ENCODE data around the gene WDFY4. TPM values are rescaled to one million over a fixed set of nuclear protein-coding genes. Genes with fewer than 3 reads are reported as not detected.

Gene WDFY4
- total and polyA plus RNA-seq, 2 donors (not counting 1 experiment from before 2014, with no cell fraction given) = 0.06 to 0.66 TPM

DNA sequence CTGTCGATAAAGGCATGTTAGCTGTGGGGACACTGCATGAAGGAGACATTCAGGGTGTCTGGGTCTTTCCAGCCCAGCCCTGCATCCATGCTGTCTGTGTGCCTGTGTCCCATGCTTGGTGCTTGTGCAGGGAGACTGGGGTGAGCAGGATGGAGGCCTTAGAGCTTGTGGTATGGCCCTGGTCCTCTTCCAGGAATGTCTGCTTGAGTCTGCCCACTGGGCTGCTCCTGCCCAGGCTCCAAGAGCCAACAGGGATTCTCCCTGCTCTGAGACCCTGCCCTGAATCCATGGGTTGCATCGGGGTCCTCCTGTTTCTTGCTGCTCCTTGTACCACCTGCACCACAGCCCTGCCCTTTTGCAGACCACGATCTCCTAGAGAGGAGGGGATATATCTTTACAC lies 48.4 kb upstream of the WDFY4 start:
- TF ChIP-seq, protein P1, sequence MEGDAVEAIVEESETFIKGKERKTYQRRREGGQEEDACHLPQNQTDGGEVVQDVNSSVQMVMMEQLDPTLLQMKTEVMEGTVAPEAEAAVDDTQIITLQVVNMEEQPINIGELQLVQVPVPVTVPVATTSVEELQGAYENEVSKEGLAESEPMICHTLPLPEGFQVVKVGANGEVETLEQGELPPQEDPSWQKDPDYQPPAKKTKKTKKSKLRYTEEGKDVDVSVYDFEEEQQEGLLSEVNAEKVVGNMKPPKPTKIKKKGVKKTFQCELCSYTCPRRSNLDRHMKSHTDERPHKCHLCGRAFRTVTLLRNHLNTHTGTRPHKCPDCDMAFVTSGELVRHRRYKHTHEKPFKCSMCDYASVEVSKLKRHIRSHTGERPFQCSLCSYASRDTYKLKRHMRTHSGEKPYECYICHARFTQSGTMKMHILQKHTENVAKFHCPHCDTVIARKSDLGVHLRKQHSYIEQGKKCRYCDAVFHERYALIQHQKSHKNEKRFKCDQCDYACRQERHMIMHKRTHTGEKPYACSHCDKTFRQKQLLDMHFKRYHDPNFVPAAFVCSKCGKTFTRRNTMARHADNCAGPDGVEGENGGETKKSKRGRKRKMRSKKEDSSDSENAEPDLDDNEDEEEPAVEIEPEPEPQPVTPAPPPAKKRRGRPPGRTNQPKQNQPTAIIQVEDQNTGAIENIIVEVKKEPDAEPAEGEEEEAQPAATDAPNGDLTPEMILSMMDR (conservative IDR thresholded peaks at IDR 0.05 in 1 of 2, IDR thresholded peaks at IDR 0.05 in 1 of 2; ENCODE audit: low read depth in 1 of 2, low read length in 2 of 2) = no peak
- TF ChIP-seq EZH2 (IDR thresholded peaks at IDR 0.05; ENCODE audit: low read length, missing control alignments) = no peak
- H3K27ac ChIP-seq (ENCODE audit: insufficient read depth, low read length) = no peak overlapping the region
- DNase-seq (ENCODE audit: low read depth in 2 of 2) = no peak

GRCh38 chr10:48636901-48637300 lies 47.8 kb upstream of the WDFY4 start:
- H3K4me1 ChIP-seq (ENCODE audit: control insufficient read depth, extremely low read depth, insufficient read depth, low read length) = peaks cover 14% of the 10 kb centered on the region
- no peak overlapping the region for H3K4me3 ChIP-seq (replicated peaks in 1 of 4; ENCODE audit: control extremely low read depth in 1 of 4, insufficient read depth in 1 of 4, low read depth in 3 of 4, low read length in 4 of 4)
- TF ChIP-seq, protein P1 (conservative IDR thresholded peaks at IDR 0.05 in 1 of 2, IDR thresholded peaks at IDR 0.05 in 1 of 2; ENCODE audit: low read depth in 1 of 2, low read length in 2 of 2) = no peak
- no peak for TF ChIP-seq EZH2 (IDR thresholded peaks at IDR 0.05; ENCODE audit: low read length, missing control alignments)
- H4K20me1 ChIP-seq (ENCODE audit: control insufficient read depth, extremely low read depth, insufficient read depth, low read length) = no peaks in the 10 kb centered on the region
- no peaks in the 10 kb centered on the region for H3K27me3 ChIP-seq (ENCODE audit: control insufficient read depth, insufficient read depth, low read length)
- H2AFZ ChIP-seq (ENCODE audit: low read length) = no peak overlapping the region
- no peak for DNase-seq (ENCODE audit: low read depth in 2 of 2)
- H3K9me3 ChIP-seq (ENCODE audit: control insufficient read depth, insufficient read depth, low read depth, low read length) = no peaks in the 10 kb centered on the region
- no peaks in the 10 kb centered on the region for H3K36me3 ChIP-seq (ENCODE audit: control insufficient read depth, insufficient read depth, low read length)
- H3K9ac ChIP-seq (ENCODE audit: insufficient read depth, low read length) = no peak overlapping the region
- H3K79me2 ChIP-seq (ENCODE audit: control insufficient read depth, insufficient read depth, low read length) = no peaks in the 10 kb centered on the region
- H3K4me2 ChIP-seq (ENCODE audit: extremely low read depth, insufficient read depth, low read length) = no peak overlapping the region
- H3K27ac ChIP-seq (ENCODE audit: insufficient read depth, low read length) = no peak overlapping the region

More for the DNA sequence above, 48.4 kb upstream of the WDFY4 start:
- H3K79me2 ChIP-seq (ENCODE audit: control insufficient read depth, insufficient read depth, low read length) = no peaks in the 10 kb centered on the region
- H2AFZ ChIP-seq (ENCODE audit: low read length) = no peak overlapping the region
- H3K4me3 ChIP-seq (replicated peaks in 1 of 4; ENCODE audit: control extremely low read depth in 1 of 4, insufficient read depth in 1 of 4, low read depth in 3 of 4, low read length in 4 of 4) = no peak overlapping the region
- no peaks in the 10 kb centered on the region for H3K36me3 ChIP-seq (ENCODE audit: control insufficient read depth, insufficient read depth, low read length)
- H3K27me3 ChIP-seq (ENCODE audit: control insufficient read depth, insufficient read depth, low read length) = no peaks in the 10 kb centered on the region
- H3K9ac ChIP-seq (ENCODE audit: insufficient read depth, low read length) = no peak overlapping the region
- H3K9me3 ChIP-seq (ENCODE audit: control insufficient read depth, insufficient read depth, low read depth, low read length) = no peaks in the 10 kb centered on the region
- H4K20me1 ChIP-seq (ENCODE audit: control insufficient read depth, extremely low read depth, insufficient read depth, low read length) = no peaks in the 10 kb centered on the region
- no peak overlapping the region for H3K4me2 ChIP-seq (ENCODE audit: extremely low read depth, insufficient read depth, low read length)
- peaks cover 14% of the 10 kb centered on the region for H3K4me1 ChIP-seq (ENCODE audit: control insufficient read depth, extremely low read depth, insufficient read depth, low read length)

- no peak for DNase-seq (ENCODE audit: low read depth in 2 of 2)
- H3K4me2 ChIP-seq (ENCODE audit: extremely low read depth, insufficient read depth, low read length) = no peak overlapping the region
- no peaks in the 10 kb centered on the region for H3K79me2 ChIP-seq (ENCODE audit: control insufficient read depth, insufficient read depth, low read length)
- H3K9me3 ChIP-seq (ENCODE audit: control insufficient read depth, insufficient read depth, low read depth, low read length) = no peaks in the 10 kb centered on the region
- no peaks in the 10 kb centered on the region for H3K36me3 ChIP-seq (ENCODE audit: control insufficient read depth, insufficient read depth, low read length)
- H4K20me1 ChIP-seq (ENCODE audit: control insufficient read depth, extremely low read depth, insufficient read depth, low read length) = no peaks in the 10 kb centered on the region
- H3K27me3 ChIP-seq (ENCODE audit: control insufficient read depth, insufficient read depth, low read length) = no peaks in the 10 kb centered on the region
- H3K9ac ChIP-seq (ENCODE audit: insufficient read depth, low read length) = no peak overlapping the region
- H2AFZ ChIP-seq (ENCODE audit: low read length) = no peak overlapping the region
- peaks cover 14% of the 10 kb centered on the region for H3K4me1 ChIP-seq (ENCODE audit: control insufficient read depth, extremely low read depth, insufficient read depth, low read length)
- H3K4me3 ChIP-seq (replicated peaks in 1 of 4; ENCODE audit: control extremely low read depth in 1 of 4, insufficient read depth in 1 of 4, low read depth in 3 of 4, low read length in 4 of 4) = no peak overlapping the region
- no peak overlapping the region for H3K27ac ChIP-seq (ENCODE audit: insufficient read depth, low read length)
- no peak for TF ChIP-seq EZH2 (IDR thresholded peaks at IDR 0.05; ENCODE audit: low read length, missing control alignments)
- TF ChIP-seq, protein P1 (conservative IDR thresholded peaks at IDR 0.05 in 1 of 2, IDR thresholded peaks at IDR 0.05 in 1 of 2; ENCODE audit: low read depth in 1 of 2, low read length in 2 of 2) = no peak
These were observed 46.5 kb upstream of the WDFY4 start for GRCh38 chr10:48638158-48638557.
